OCI-LY3 (cell line): Measurements from ENCODE around the gene EPG5.

Experiments
- H2AFZ ChIP-seq: fragments of 200-600, 300-600 bp; shearing (Covaris generic); 2 replicates; pipeline ENCODE4 v1.6.0; 2014; ENCODE audit warnings: antibody characterized with exemption, low read depth, low read length
- H3K27ac ChIP-seq: fragments of 200-600, 300-600 bp; sonication (generic); 2 replicates; pipeline ENCODE4 v1.5.1; 2014; ENCODE audit warnings: mild to moderate bottlenecking, low read length, moderate library complexity, mixed read lengths
- H3K27me3 ChIP-seq: fragments of 200-600, 300-600 bp; sonication (generic); 2 replicates; pipeline ENCODE4 v1.6.1; 2014; ENCODE audit warnings: low read depth, low read length, mixed read lengths
- H3K36me3 ChIP-seq: fragments of 200-600, 300-600 bp; sonication (generic); replicated peaks from 2 replicates; pipeline ENCODE3; 2014; ENCODE audit warnings: low read depth, low read length, mixed read lengths
- H3K4me1 ChIP-seq: fragments of 300-600, 200-600 bp; sonication (generic); 2 replicates; pipeline ENCODE4 v1.6.1; 2014; ENCODE audit warnings: low read length, mixed read lengths
- H3K4me2 ChIP-seq: fragments of 200-600, 300-600 bp; sonication (generic); 2 replicates; pipeline ENCODE4 v1.6.1; 2014; ENCODE audit warnings: low read length, mixed read lengths
- H3K4me3 ChIP-seq: fragments of 300-600, 200-600 bp; sonication (generic); 2 replicates; pipeline ENCODE4 v1.5.1; 2014; ENCODE audit warnings: antibody characterized with exemption, mild to moderate bottlenecking, low read length, moderate library complexity
- H3K79me2 ChIP-seq: fragments of 300-600, 200-600 bp; shearing (Covaris generic); 2 replicates; pipeline ENCODE4 v1.6.1; 2014; ENCODE audit warnings: mild to moderate bottlenecking, low read length, mixed read lengths
- H3K9ac ChIP-seq: fragments of 300-600, 200-600 bp; shearing (Covaris generic); 2 replicates; pipeline ENCODE4 v1.6.0; 2014; ENCODE audit warnings: mild to moderate bottlenecking, low read length, moderate library complexity
- H3K9me3 ChIP-seq: fragments of 200-600, 300-600 bp; shearing (Covaris generic); 2 replicates; pipeline ENCODE4 v1.6.1; 2014; ENCODE audit warnings: low read length, mixed read lengths; ENCODE audit not compliant: insufficient read depth
- H4K20me1 ChIP-seq: fragments of 200-600, 300-600 bp; sonication (generic); 2 replicates; pipeline ENCODE4 v1.6.1; 2016; ENCODE audit warnings: low read length, mixed read lengths; ENCODE audit not compliant: insufficient read depth
- EZH2phosphoT487 ChIP-seq: fragments of 200-600 bp; shearing (Covaris generic); IDR thresholded peaks from 2 replicates; pipeline ENCODE4 v1.6.1; 2018; ENCODE audit warnings: antibody characterized with exemption, mixed run types, low read depth
- TF ChIP-seq, protein P1 (sequence below): fragments of 200-600, 300-600 bp; sonication (generic); IDR thresholded peaks from 2 replicates; pipeline ENCODE4 v1.5.1; 2014; ENCODE audit warnings: antibody characterized with exemption, low read length, low read depth

The EPG5 gene

DNA sequence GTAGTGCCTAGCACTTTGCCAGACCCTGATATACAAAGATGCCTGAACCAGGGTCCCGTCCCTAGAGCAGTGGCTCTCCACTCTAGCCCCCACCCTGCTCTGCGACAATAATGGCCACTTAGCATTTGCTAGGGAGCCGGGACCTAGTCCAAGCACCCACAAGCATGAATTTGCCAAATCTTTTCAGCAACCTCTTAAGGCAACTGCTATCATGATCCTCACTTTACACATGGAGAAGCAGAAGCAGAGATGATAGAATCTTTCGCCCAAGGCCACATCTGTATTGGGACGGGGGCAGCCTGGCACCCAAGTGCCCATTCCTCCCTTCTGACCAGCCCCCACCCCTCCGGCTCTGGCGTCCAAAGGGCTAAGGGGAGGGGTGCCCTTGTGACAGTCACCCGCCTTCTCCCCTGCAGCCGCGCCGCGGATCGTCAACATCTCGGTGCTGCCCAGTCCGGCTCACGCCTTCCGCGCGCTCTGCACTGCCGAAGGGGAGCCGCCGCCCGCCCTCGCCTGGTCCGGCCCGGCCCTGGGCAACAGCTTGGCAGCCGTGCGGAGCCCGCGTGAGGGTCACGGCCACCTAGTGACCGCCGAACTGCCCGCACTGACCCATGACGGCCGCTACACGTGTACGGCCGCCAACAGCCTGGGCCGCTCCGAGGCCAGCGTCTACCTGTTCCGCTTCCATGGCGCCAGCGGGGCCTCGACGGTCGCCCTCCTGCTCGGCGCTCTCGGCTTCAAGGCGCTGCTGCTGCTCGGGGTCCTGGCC lies 128.6 kb downstream of the EPG5 start:
- Histone ChIP-seq H2AFZ (no peak overlapping the region), H3K4me3 (no peak overlapping the region), H3K79me2 (no peaks in the 10 kb centered on the region), H3K9me3 (no peaks in the 10 kb centered on the region), H3K9ac (no peak overlapping the region), H3K36me3 (no peaks in the 10 kb centered on the region), H3K4me1 (no peaks in the 10 kb centered on the region; the same call in 1 of the 2 replicates), H3K27me3 (no peaks in the 10 kb centered on the region), H3K4me2 (no peak overlapping the region), H4K20me1 (no peaks in the 10 kb centered on the region), H3K27ac (no peak overlapping the region)
- TF ChIP-seq, protein P1, sequence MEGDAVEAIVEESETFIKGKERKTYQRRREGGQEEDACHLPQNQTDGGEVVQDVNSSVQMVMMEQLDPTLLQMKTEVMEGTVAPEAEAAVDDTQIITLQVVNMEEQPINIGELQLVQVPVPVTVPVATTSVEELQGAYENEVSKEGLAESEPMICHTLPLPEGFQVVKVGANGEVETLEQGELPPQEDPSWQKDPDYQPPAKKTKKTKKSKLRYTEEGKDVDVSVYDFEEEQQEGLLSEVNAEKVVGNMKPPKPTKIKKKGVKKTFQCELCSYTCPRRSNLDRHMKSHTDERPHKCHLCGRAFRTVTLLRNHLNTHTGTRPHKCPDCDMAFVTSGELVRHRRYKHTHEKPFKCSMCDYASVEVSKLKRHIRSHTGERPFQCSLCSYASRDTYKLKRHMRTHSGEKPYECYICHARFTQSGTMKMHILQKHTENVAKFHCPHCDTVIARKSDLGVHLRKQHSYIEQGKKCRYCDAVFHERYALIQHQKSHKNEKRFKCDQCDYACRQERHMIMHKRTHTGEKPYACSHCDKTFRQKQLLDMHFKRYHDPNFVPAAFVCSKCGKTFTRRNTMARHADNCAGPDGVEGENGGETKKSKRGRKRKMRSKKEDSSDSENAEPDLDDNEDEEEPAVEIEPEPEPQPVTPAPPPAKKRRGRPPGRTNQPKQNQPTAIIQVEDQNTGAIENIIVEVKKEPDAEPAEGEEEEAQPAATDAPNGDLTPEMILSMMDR, result no peak
- TF ChIP-seq EZH2phosphoT487, result no peak

DNA sequence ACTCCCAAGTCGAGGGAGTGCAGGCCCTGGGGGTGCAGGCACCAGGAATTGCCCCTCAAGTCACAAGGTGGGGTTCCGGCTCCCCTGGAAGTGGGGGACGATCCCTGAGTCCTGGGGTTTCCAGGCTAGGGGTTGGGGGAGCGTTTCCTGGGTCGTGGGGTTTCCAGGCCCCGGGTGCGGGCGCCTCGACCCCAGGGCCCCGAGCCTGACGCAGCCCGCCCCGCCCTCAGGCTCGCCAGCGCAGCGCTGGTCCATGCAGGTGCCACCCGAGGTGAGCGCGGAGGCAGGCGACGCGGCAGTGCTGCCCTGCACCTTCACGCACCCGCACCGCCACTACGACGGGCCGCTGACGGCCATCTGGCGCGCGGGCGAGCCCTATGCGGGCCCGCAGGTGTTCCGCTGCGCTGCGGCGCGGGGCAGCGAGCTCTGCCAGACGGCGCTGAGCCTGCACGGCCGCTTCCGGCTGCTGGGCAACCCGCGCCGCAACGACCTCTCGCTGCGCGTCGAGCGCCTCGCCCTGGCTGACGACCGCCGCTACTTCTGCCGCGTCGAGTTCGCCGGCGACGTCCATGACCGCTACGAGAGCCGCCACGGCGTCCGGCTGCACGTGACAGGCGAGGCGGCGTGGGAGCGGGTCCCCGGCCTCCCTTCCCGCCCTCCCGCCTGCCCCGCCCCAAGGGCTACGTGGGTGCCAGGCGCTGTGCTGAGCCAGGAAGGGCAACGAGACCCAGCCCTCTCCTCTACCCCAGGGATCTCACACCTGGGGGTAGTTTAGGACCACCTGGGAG lies 129.7 kb downstream of the EPG5 start:
- no peaks in the 10 kb centered on the region; the same call in 1 of the 2 replicates for H3K4me1 ChIP-seq
- H3K27me3 ChIP-seq, result no peaks in the 10 kb centered on the region
- H3K9ac ChIP-seq, result no peak overlapping the region
- H3K27ac ChIP-seq, result no peak overlapping the region
- no peaks in the 10 kb centered on the region for H3K36me3 ChIP-seq
- H3K4me2 ChIP-seq, result no peak overlapping the region
- no peak overlapping the region for H3K4me3 ChIP-seq
- no peaks in the 10 kb centered on the region for H3K79me2 ChIP-seq
- no peaks in the 10 kb centered on the region for H4K20me1 ChIP-seq
- no peak overlapping the region for H2AFZ ChIP-seq
- H3K9me3 ChIP-seq, result no peaks in the 10 kb centered on the region
- TF ChIP-seq, protein P1, result no peak
- TF ChIP-seq EZH2phosphoT487, result no peak

DNA sequence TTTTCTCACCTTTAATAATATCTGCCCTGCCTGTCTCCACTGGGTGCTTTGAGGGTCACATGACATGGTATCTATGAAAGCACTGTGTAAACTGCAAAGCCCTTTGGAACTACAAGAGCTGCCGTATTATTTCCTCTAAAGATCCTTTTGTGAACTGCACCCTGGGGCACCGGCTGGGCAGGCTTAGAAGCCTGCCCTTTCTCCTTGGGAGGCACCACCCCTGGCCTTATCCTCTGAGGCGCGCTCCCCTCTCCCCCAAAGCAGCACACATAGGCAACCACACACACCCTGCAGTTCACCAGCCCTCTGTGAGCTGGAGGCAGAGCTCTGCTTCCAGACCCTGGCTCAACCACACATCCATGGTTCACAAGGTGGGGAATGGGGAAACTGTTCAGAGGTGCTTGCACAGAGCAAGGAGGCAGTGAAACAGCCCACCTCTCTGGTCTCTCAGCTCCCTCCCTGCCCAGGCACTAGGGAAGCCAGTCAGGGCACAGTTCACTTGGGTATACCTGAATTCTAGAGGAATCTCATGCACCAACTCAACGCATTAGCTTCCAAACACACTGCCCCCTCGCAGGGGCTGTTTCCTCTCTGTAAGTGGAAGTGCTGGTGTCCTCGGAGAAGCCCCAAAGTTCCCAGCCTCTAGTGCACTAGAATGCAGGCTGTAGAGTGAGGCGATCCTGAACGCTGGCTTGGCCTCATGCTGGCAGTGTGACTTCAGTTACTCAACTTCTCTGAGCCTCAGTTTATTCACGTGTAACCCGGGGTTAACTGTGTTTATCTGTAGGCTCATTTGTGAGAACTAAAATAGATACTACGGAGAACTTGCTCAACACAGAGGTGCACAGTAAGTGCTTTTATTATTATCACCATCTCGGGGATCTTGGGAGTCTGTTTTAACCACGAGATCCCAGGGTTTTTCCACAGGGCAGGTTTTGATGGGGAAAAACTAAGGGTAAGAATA lies 130.6 kb downstream of the EPG5 start:
- Histone ChIP-seq H2AFZ (no peak overlapping the region), H3K4me3 (no peak overlapping the region), H3K27ac (no peak overlapping the region)

More for the DNA sequence above, 130.6 kb downstream of the EPG5 start:
- Histone ChIP-seq H3K9ac (no peak overlapping the region), H3K4me2 (no peak overlapping the region), H4K20me1 (no peaks in the 10 kb centered on the region), H3K36me3 (no peaks in the 10 kb centered on the region), H3K4me1 (no peaks in the 10 kb centered on the region; the same call in 1 of the 2 replicates), H3K27me3 (no peaks in the 10 kb centered on the region), H3K79me2 (no peaks in the 10 kb centered on the region), H3K9me3 (no peaks in the 10 kb centered on the region)
- TF ChIP-seq, protein P1, result no peak
- TF ChIP-seq EZH2phosphoT487, result no peak
